Measurements from ENCODE around the gene PPA2. TPM values are rescaled to one million over a fixed set of nuclear protein-coding genes. Genes with fewer than 3 reads are reported as not detected.
"Not testable (repeated sequence)": the region's sequence is repeated elsewhere in the genome, so short reads cannot be mapped to it uniquely, and the experiment has no call there.

The PPA2 gene
- total RNA-seq, 2 experiments from 2014 or later = 113 to 123 TPM

DNA sequence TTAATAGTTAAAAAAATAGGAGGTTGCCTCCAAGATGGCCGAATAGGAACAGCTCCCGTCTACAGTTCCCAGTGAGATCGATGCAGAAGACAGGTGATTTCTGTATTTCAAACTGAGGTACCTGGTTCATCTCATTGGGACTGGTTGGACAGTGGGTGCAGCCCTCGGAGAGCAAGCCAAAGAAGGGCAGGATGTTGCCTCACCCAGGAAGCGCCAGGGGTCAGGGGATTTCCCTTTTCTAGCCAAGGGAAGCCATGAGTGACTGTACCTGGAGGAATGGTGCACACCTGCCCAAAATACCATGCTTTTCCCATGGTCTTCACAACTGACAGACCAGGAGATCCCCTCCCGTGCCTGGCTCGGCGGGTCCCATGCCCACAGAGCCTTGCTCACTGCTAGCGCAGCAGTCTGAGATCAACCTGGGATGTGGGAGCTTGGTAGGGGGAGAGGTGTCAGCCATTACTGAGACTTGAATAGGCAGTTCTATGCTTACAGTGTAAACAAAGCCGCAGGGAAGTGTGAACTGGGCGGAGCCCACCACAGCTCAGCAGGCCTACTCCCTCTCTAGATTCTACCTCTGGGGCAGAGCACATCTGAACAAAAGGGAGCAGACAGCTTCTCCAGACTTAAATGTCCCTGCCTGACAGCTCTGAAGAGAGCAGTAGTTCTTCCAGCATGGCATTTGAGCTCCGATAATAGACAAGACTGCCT, 47.5 kb downstream of the PPA2 start:
- Mint-ChIP-seq H3K4me1 (ENCODE audit: low read depth) (peaks cover 16% of the 10 kb centered on the region), H3K27me3 (no peaks in the 10 kb centered on the region), H3K36me3 (peaks cover 66% of the 10 kb centered on the region), H3K27ac (no peak overlapping the region), H3K4me3 (no peak overlapping the region), H3K9me3 (peaks cover 6% of the 10 kb centered on the region)
- CTCF ChIA-PET = no interaction called here
- DNase-seq = peak; percentile 20
- POLR2A ChIA-PET = interaction anchor here (0.5 kb wide), 1 partner anchor 764 kb away, joined by 3 read pairs; no protein-coding TSS in a partner anchor
- intact Hi-C loops (cut with micrococcal nuclease) = no loop called here

DNA sequence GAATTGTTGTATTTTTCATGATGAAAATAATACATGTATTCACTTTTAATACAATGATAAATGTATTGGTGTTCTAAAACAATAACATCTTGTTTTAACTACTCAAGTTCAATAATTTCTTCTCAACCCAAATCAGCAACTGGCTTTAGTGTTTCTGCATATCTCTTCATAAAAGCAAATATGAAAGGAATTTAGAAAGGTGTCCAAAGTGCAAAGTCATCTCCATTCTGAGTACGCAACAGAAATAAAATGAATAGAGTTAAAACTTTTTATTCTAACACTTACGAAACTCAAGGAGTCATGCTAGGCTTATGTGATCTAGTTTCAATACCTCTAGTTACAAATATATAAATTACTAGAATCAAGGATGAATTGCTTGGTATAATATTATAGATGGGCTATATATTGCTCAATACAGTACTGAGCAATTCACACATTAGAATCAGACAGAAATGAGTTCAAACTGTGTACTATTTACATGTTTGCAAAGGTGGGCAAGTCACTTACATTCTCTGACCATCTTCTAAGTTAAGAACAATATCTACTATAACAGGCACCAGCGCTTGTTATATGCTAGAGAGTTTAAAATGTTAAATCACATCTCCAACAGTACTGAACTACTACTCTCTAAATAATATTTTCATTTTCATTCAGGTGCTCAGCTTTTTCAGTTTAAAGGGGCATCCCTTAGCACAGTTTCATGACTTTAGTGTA, 51.5 kb downstream of the PPA2 start:
- ChIA-PET POLR2A (no interaction called here), CTCF (no interaction called here)
- Mint-ChIP-seq H3K4me1 (ENCODE audit: low read depth) (peaks cover 18% of the 10 kb centered on the region), H3K27me3 (no peaks in the 10 kb centered on the region), H3K36me3 (peaks cover 52% of the 10 kb centered on the region), H3K27ac (no peak overlapping the region), H3K9me3 (peaks cover 6% of the 10 kb centered on the region), H3K4me3 (no peak overlapping the region)
- DNase-seq = no peak
- intact Hi-C loops (cut with micrococcal nuclease) = loop anchor here (1.0 kb wide), 1 partner anchor 285 kb away; no protein-coding TSS in a partner anchor

DNA sequence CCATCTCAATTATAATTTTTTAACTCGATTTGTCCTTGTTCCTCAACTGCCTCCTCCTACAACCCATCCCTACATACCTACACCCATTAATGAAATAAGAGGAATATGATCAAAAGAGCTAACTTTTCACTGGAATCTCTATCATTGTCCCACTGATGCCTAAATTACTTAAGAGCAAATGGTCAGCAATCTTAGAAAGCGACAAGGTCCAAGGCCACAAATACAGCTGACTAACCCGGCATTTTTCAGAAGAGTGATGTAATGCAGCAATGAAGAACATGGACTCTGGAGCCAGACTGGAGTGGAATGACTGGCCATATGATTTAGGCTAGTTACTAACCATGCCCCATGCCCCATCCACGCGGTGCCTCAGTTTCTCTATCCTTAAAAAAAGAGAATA, 56.2 kb downstream of the PPA2 start:
- intact Hi-C loops (cut with micrococcal nuclease) = no loop called here
- H3K9me3 Mint-ChIP-seq = peaks cover under 1% of the 10 kb centered on the region
- peaks cover 5% of the 10 kb centered on the region for H3K4me1 Mint-ChIP-seq (ENCODE audit: low read depth)
- peaks cover 38% of the 10 kb centered on the region for H3K36me3 Mint-ChIP-seq
- DNase-seq = no peak
- no peak overlapping the region for H3K27ac Mint-ChIP-seq
- ChIA-PET POLR2A (no interaction called here), CTCF (no interaction called here)
- no peak overlapping the region for H3K4me3 Mint-ChIP-seq
- H3K27me3 Mint-ChIP-seq = no peaks in the 10 kb centered on the region

DNA sequence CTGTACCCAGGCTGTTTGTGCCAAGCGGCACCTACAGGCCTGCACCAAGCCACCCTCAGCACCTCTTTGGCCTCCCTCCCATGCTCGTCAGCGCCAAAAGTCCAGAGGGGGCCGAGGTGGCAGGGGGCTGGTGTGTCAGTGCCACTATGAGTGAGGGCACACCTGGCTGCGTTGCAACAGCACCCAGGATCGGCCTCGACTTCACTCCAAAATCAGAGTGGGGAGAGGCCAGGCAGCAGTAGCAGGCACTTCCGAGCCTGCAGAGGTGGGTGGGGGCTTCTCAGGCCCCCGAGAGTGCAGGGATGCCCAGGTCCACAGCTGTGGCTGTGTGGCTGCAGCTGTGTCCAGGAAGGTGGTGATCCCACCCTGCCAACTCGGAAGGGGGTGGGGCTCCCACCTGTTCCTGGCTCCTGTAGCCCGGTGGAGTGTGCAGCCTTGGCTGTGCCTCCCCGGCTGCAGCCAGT, 58.5 kb downstream of the PPA2 start:
- H3K9me3 Mint-ChIP-seq = peaks cover 14% of the 10 kb centered on the region
- ChIA-PET POLR2A (no interaction called here), CTCF (no interaction called here)
- H3K4me3 Mint-ChIP-seq = no peak overlapping the region
- intact Hi-C loops (cut with micrococcal nuclease) = no loop called here
- H3K27ac Mint-ChIP-seq = no peak overlapping the region
- peaks cover 53% of the 10 kb centered on the region for H3K36me3 Mint-ChIP-seq
- no peaks in the 10 kb centered on the region for H3K27me3 Mint-ChIP-seq
- no peaks in the 10 kb centered on the region for H3K4me1 Mint-ChIP-seq (ENCODE audit: low read depth)
- DNase-seq = no peak

- no peak overlapping the region for H3K4me3 Mint-ChIP-seq
- H3K36me3 Mint-ChIP-seq = peaks cover 60% of the 10 kb centered on the region
- intact Hi-C loops (cut with micrococcal nuclease) = no loop called here
- POLR2A ChIA-PET = no interaction called here
- CTCF ChIA-PET = no interaction called here
- DNase-seq = no peak
- H3K4me1 Mint-ChIP-seq (ENCODE audit: low read depth) = no peaks in the 10 kb centered on the region
- H3K27ac Mint-ChIP-seq = no peak overlapping the region
- no peaks in the 10 kb centered on the region for H3K27me3 Mint-ChIP-seq
- H3K9me3 Mint-ChIP-seq = peaks cover 14% of the 10 kb centered on the region
Measured at GRCh38 chr4:105414316-105414715, 59.5 kb downstream of the PPA2 start.

GRCh38 chr4:105409135-105409534, 64.7 kb downstream of the PPA2 start:
- DNase-seq; H3K27me3 Mint-ChIP-seq; H3K4me3 Mint-ChIP-seq; H3K4me1 Mint-ChIP-seq (ENCODE audit: low read depth); CTCF ChIA-PET; POLR2A ChIA-PET; H3K27ac Mint-ChIP-seq; intact Hi-C loops (cut with micrococcal nuclease): not testable (repeated sequence)
- peaks cover 78% of the 10 kb centered on the region for H3K36me3 Mint-ChIP-seq
- H3K9me3 Mint-ChIP-seq = peaks cover 14% of the 10 kb centered on the region

DNA sequence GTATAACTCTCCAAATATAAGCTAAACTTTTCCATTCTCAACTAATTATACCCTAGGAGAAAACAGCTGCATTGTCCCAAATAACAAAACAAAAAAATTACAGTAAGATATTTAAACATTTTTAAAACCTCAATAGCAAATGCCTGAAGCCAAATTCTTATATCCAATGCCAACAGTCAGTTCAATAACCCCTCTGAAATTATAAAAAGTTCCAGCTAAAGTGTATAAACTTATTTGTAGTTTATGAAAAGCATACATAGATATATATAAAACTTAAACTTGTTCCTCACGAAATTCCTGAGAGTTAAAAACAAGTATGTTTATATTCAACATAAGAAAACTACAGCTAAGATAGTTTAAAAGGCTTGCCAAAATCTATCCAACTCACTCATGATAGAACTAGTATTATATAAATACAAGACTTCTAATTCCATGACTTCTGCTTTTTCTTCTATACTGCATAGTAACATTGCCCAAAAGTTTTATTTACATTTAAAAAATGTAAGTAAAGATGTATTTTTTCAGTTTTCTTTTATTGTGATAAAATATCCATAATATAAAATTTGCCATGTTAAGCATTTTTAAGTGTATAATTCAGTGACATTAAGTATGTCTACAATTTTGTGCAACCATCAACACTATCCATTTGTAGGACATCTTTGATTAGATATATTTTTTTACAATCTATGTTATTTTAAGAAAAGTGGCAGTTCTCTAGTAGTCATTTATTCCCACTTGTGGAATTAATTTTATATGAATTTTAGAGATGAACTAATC, 72.8 kb downstream of the PPA2 start:
- Mint-ChIP-seq H3K4me1 (ENCODE audit: low read depth) (no peaks in the 10 kb centered on the region), H3K9me3 (no peaks in the 10 kb centered on the region), H3K27ac (no peak overlapping the region), H3K4me3 (no peak overlapping the region), H3K36me3 (peaks cover 27% of the 10 kb centered on the region), H3K27me3 (no peaks in the 10 kb centered on the region)
- CTCF ChIA-PET = no interaction called here
- POLR2A ChIA-PET = no interaction called here
- intact Hi-C loops (cut with micrococcal nuclease) = no loop called here
- no peak for DNase-seq

DNA sequence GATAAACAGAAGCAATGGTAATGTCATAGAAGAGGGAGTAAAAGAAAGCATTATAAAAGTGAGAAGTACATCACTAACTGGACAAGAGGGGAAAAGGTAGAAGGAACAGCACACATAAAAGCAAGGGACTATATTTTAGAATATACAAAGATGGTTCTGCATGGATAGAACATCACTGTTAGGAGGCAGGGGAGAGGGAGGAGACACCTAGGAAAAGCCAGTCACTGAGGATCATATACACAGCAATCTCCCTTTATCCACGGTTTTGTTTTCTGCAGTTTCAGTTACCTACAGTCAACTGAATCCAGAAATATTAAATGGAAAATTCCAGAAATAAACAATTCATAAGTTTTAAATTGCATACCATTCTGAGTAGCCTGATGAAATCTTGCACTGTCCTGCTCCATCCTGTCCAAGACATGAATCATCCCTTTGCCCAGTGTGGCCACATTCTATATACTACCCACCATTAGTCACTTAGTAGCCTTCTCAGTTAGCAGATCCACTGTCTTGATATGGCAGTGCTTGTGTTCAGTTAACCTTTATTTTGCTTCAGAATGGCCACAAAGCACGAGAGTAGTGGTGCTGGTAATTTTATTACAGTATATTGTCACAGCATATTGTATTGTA, 74.2 kb downstream of the PPA2 start:
- intact Hi-C loops (cut with micrococcal nuclease) = no loop called here
- POLR2A ChIA-PET = no interaction called here
- Mint-ChIP-seq H3K36me3 (peaks cover 21% of the 10 kb centered on the region), H3K27me3 (no peaks in the 10 kb centered on the region), H3K27ac (no peak overlapping the region), H3K9me3 (no peaks in the 10 kb centered on the region), H3K4me3 (no peak overlapping the region), H3K4me1 (ENCODE audit: low read depth) (no peaks in the 10 kb centered on the region)
- DNase-seq = no peak
- CTCF ChIA-PET = no interaction called here

- DNase-seq = no peak
- H3K9me3 Mint-ChIP-seq = no peaks in the 10 kb centered on the region
- no peak overlapping the region for H3K27ac Mint-ChIP-seq
- ChIA-PET POLR2A (no interaction called here), CTCF (no interaction called here)
- H3K36me3 Mint-ChIP-seq = peaks cover 34% of the 10 kb centered on the region
- no peaks in the 10 kb centered on the region for H3K27me3 Mint-ChIP-seq
- intact Hi-C loops (cut with micrococcal nuclease) = no loop called here
- no peak overlapping the region for H3K4me3 Mint-ChIP-seq
- H3K4me1 Mint-ChIP-seq (ENCODE audit: low read depth) = peaks cover 4% of the 10 kb centered on the region
Measured at GRCh38 chr4:105392858-105393257, 81.0 kb downstream of the PPA2 start.

DNA sequence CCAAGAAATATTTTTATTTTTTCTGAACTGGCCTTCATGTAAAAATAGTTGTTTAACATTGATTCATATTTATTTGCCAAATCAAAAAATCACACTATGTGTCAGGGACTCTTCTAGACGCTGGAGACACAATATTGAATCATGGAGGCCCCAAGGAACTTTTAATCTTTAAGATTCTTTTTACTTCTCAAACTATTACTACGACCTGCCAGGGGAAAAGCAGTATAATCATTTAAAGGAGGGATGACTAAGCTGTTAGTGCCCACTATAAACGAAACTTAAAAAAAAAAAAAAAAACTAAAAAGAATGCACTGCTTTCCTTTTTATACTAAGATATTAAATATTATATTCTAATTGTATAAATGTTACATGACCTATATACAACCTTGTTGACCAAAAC, 84.7 kb downstream of the PPA2 start:
- no peak for DNase-seq
- CTCF ChIA-PET = no interaction called here
- POLR2A ChIA-PET = no interaction called here
- no peaks in the 10 kb centered on the region for H3K9me3 Mint-ChIP-seq
- intact Hi-C loops (cut with micrococcal nuclease) = no loop called here
- H3K27ac Mint-ChIP-seq = no peak overlapping the region
- H3K4me1 Mint-ChIP-seq (ENCODE audit: low read depth) = peaks cover 4% of the 10 kb centered on the region
- H3K27me3 Mint-ChIP-seq = no peaks in the 10 kb centered on the region
- H3K4me3 Mint-ChIP-seq = no peak overlapping the region
- H3K36me3 Mint-ChIP-seq = peaks cover 45% of the 10 kb centered on the region

DNA sequence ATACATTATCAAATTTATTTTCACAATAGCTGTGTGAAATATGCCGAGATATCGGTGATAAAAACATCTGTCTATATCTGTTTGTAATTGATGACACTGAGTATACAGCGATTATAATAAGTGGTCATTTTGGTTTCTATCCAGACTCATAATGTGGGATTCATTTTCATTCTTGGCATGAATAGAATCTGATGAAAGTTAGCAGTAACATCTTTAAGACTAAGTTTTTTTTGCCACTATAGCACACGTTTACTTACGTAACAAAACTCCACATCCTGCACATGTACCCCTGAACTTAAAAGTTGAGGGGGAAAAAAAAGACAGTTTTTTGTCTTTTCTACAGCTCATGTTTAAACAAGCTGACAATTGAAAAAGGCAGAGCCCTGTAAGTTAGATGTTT, 86.4 kb downstream of the PPA2 start:
- H3K36me3 Mint-ChIP-seq = peaks cover 45% of the 10 kb centered on the region
- DNase-seq = no peak
- intact Hi-C loops (cut with micrococcal nuclease) = no loop called here
- no peaks in the 10 kb centered on the region for H3K27me3 Mint-ChIP-seq
- no peaks in the 10 kb centered on the region for H3K4me1 Mint-ChIP-seq (ENCODE audit: low read depth)
- H3K27ac Mint-ChIP-seq = no peak overlapping the region
- POLR2A ChIA-PET = no interaction called here
- H3K4me3 Mint-ChIP-seq = no peak overlapping the region
- CTCF ChIA-PET = no interaction called here
- H3K9me3 Mint-ChIP-seq = no peaks in the 10 kb centered on the region

DNA sequence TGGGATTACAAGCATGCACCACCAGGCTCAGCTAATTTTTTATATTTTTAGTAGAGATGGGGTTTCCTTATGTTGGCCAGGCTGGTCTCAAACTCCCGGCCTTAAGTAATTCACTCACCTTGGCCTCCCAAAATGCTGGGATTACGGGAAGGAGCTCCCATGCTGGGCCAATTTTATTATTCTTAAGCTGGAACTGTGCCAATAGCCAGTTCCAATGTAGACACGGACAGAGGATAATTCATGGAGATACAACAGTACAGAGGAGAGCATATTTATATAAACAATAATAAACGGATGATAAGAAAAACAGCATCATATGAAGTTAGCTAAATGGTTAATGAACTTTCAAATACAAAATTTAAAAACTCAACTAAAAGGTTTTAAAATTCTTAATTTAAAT, 87.8 kb downstream of the PPA2 start:
- H3K27me3 Mint-ChIP-seq = no peaks in the 10 kb centered on the region
- ChIA-PET POLR2A (no interaction called here), CTCF (no interaction called here)
- H3K9me3 Mint-ChIP-seq = no peaks in the 10 kb centered on the region
- intact Hi-C loops (cut with micrococcal nuclease) = no loop called here
- no peak for DNase-seq
- no peaks in the 10 kb centered on the region for H3K4me1 Mint-ChIP-seq (ENCODE audit: low read depth)
- H3K4me3 Mint-ChIP-seq = no peak overlapping the region
- H3K27ac Mint-ChIP-seq = no peak overlapping the region
- H3K36me3 Mint-ChIP-seq = peaks cover 42% of the 10 kb centered on the region
